ENCODE measurements around the gene PREP.

PREP gene

GRCh38 chr6:105320271-105320670, 82.6 kb downstream of the PREP start:
- Histone ChIP-seq H3K4me3 (replicated peaks; ENCODE audit: insufficient read depth, low read length) (no peak overlapping the region), H3K27me3 (ENCODE audit: insufficient read depth, poor library complexity, severe bottlenecking) (no peaks in the 10 kb centered on the region), H3K27ac (replicated peaks) (no peak overlapping the region)
- TF ChIP-seq REST (IDR thresholded peaks at IDR 0.05; ENCODE audit: insufficient replicate concordance, low read depth), result no peak
- TF ChIP-seq GABPA (IDR thresholded peaks at IDR 0.05; ENCODE audit: low read depth), result no peak
- TF ChIP-seq CTCF (IDR thresholded peaks at IDR 0.05; ENCODE audit: insufficient read depth, low read length), result no peak
- no peak for TF ChIP-seq POLR2AphosphoS5 (IDR thresholded peaks at IDR 0.05; ENCODE audit: low read depth)
- no peak for TF ChIP-seq SPI1 (IDR thresholded peaks at IDR 0.05; ENCODE audit: borderline replicate concordance, low read depth)
- DNase-seq (ENCODE audit: low read depth in 1 of 2, low spot score in 1 of 2), result no peak

GRCh38 chr6:105319331-105319730, 83.6 kb downstream of the PREP start:
- TF ChIP-seq REST (IDR thresholded peaks at IDR 0.05; ENCODE audit: insufficient replicate concordance, low read depth) (no peak), POLR2AphosphoS5 (IDR thresholded peaks at IDR 0.05; ENCODE audit: low read depth) (no peak), GABPA (IDR thresholded peaks at IDR 0.05; ENCODE audit: low read depth) (no peak), SPI1 (IDR thresholded peaks at IDR 0.05; ENCODE audit: borderline replicate concordance, low read depth) (no peak), CTCF (IDR thresholded peaks at IDR 0.05; ENCODE audit: insufficient read depth, low read length) (no peak)
- H3K27me3 ChIP-seq (ENCODE audit: insufficient read depth, poor library complexity, severe bottlenecking), result no peaks in the 10 kb centered on the region
- H3K27ac ChIP-seq (replicated peaks), result no peak overlapping the region
- no peak overlapping the region for H3K4me3 ChIP-seq (replicated peaks; ENCODE audit: insufficient read depth, low read length)
- no peak for DNase-seq (ENCODE audit: low read depth in 1 of 2, low spot score in 1 of 2)

GRCh38 chr6:105318660-105319059, 84.2 kb downstream of the PREP start:
- DNase-seq (ENCODE audit: low read depth in 1 of 2, low spot score in 1 of 2), result no peak
- H3K4me3 ChIP-seq (replicated peaks; ENCODE audit: insufficient read depth, low read length), result no peak overlapping the region
- H3K27ac ChIP-seq (replicated peaks), result no peak overlapping the region
- H3K27me3 ChIP-seq (ENCODE audit: insufficient read depth, poor library complexity, severe bottlenecking), result no peaks in the 10 kb centered on the region
- TF ChIP-seq SPI1 (IDR thresholded peaks at IDR 0.05; ENCODE audit: borderline replicate concordance, low read depth) (no peak), REST (IDR thresholded peaks at IDR 0.05; ENCODE audit: insufficient replicate concordance, low read depth) (no peak), GABPA (IDR thresholded peaks at IDR 0.05; ENCODE audit: low read depth) (no peak), POLR2AphosphoS5 (IDR thresholded peaks at IDR 0.05; ENCODE audit: low read depth) (no peak), CTCF (IDR thresholded peaks at IDR 0.05; ENCODE audit: insufficient read depth, low read length) (no peak)
